NB4 (cell line): Measurements from ENCODE around the gene TREM2.

Experiments used
- CTCF ChIP-seq: IDR thresholded peaks from one replicate; pipeline ENCODE4 v1.5.1; 2012; ENCODE audit warnings: low read depth, low read length
- MAX ChIP-seq: IDR thresholded peaks from 2 replicates; pipeline ENCODE4 v1.6.1; 2011; ENCODE audit warnings: low read depth, low read length
- POLR2A ChIP-seq: IDR thresholded peaks from 2 replicates; pipeline ENCODE4 v1.6.1; 2011; ENCODE audit warnings: mild to moderate bottlenecking; ENCODE audit not compliant: insufficient read length; ENCODE audit errors: extremely low read depth

GRCh38 chr6:41153451-41153850, 9.5 kb downstream of the TREM2 start:
- no peak for TF ChIP-seq CTCF
- TF ChIP-seq MAX = no peak
- no peak for TF ChIP-seq POLR2A
